Gastroesophageal sphincter (tissue), 4 donors: Measurements from ENCODE around the gene SLPI. TPM values are rescaled to one million over a fixed set of nuclear protein-coding genes. Genes with fewer than 3 reads are reported as not detected.

Source experiments
- ATAC-seq: fragments of 150-250 bp; one replicate; pipeline ENCODE4 v1.9.1; 2016; ENCODE audit warnings: mild to moderate bottlenecking, moderate library complexity
- H3K27ac ChIP-seq, 4 donors: fragments of 200-600 bp; sonication (generic) in 3 of 4; 1 replicate in 3 of 4; 2 replicates in 1 of 4; pipeline ENCODE4 v1.5.1; 2016 to 2019
- H3K27me3 ChIP-seq: fragments of 200-600 bp; sonication (generic); one replicate; pipeline ENCODE4 v1.5.1; 2019
- H3K36me3 ChIP-seq, 2 donors: fragments of 200-600 bp; sonication (generic); one replicate each; pipeline ENCODE4 v1.5.1; 2019; ENCODE audit warnings: control low read depth in 1 of 2
- H3K4me1 ChIP-seq, 3 donors: fragments of 200-600 bp; sonication (generic); 1 replicate in 2 of 3; 2 replicates in 1 of 3; pipeline ENCODE4 v1.5.1; 2016 to 2019; ENCODE audit warnings: control low read depth in 2 of 3
- H3K4me3 ChIP-seq, 2 donors: fragments of 200-600 bp; sonication (generic); one replicate each; pipeline ENCODE4 v1.5.1; 2019; ENCODE audit warnings: mild to moderate bottlenecking in 1 of 2, moderate library complexity in 1 of 2
- H3K9me3 ChIP-seq, 3 donors: fragments of 200-600 bp; sonication (generic); one replicate each; pipeline ENCODE4 v1.5.1; 2017 to 2019; ENCODE audit warnings: control low read depth in 2 of 3
- EP300 ChIP-seq: sonication (generic); formaldehyde crosslinking; IDR thresholded peaks from one replicate; pipeline ENCODE4 v1.6.1; 2017; ENCODE audit warnings: antibody characterized with exemption, mild to moderate bottlenecking
- POLR2A ChIP-seq, 2 donors: fragments of 450-650 bp; IDR thresholded peaks; one replicate each; pipeline ENCODE4 v1.6.1; 2017; ENCODE audit warnings: antibody characterized with exemption in 2 of 2, mild to moderate bottlenecking in 2 of 2, moderate library complexity in 1 of 2
- POLR2AphosphoS5 ChIP-seq: sonication (generic); formaldehyde crosslinking; IDR thresholded peaks from one replicate; pipeline ENCODE4 v1.6.1; 2017; ENCODE audit warnings: antibody characterized with exemption
- WGBS, 2 donors: methylation state at CpG; one replicate each; pipeline ENCODE4 v1.1.5; 2018; ENCODE audit warnings: low coverage in 1 of 2; 5-methylcytosine and 5-hydroxymethylcytosine counted together
- total RNA-seq, 4 donors: library from RNA; depleted of rRNA; stranded (reverse); fragments of >200 nt; gene quantifications; one replicate each; pipeline ENCODE4 v1.1.0, GENCODE V29; 2016
- TF ChIP-seq, protein P1 (sequence below), 4 experiments: fragments of 200-600 bp in 2 of 4; fragments of 450-650 bp in 2 of 4; sonication (generic) in 1 of 4; IDR thresholded peaks; one replicate each; pipeline ENCODE4 v1.5.1; 2017 to 2019; ENCODE audit warnings: antibody characterized with exemption in 4 of 4, mild to moderate bottlenecking in 2 of 4, moderate library complexity in 2 of 4

The SLPI gene
- total RNA-seq, 4 donors from 2014 or later: 26.1 to 251 (median 56.5) TPM

DNA sequence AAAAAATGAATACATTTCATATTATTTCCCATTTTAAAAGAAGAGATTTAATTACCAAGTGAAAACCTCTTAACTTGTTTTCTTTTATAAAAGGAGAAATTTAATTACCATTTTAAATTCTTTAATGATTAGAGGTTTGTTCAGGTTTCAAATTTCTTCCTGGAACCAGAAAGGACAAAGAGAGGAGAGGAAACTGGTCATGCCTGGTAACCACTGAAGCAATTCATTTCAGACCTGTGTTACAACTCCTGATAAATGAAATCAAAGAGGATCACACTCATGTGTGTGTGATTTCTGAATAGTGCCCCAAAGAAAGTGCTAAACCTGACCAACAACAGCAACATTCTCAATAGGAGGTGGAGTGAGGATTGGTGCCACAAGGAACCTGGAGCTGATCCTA lies 12.6 kb upstream of the SLPI start:
- no peak overlapping the region for H3K27ac ChIP-seq
- no peak overlapping the region for H3K4me3 ChIP-seq
- TF ChIP-seq, protein P1, sequence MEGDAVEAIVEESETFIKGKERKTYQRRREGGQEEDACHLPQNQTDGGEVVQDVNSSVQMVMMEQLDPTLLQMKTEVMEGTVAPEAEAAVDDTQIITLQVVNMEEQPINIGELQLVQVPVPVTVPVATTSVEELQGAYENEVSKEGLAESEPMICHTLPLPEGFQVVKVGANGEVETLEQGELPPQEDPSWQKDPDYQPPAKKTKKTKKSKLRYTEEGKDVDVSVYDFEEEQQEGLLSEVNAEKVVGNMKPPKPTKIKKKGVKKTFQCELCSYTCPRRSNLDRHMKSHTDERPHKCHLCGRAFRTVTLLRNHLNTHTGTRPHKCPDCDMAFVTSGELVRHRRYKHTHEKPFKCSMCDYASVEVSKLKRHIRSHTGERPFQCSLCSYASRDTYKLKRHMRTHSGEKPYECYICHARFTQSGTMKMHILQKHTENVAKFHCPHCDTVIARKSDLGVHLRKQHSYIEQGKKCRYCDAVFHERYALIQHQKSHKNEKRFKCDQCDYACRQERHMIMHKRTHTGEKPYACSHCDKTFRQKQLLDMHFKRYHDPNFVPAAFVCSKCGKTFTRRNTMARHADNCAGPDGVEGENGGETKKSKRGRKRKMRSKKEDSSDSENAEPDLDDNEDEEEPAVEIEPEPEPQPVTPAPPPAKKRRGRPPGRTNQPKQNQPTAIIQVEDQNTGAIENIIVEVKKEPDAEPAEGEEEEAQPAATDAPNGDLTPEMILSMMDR (IDR thresholded peaks at IDR 0.05): no peak
- TF ChIP-seq POLR2A (IDR thresholded peaks at IDR 0.05) (no peak), EP300 (no peak), POLR2AphosphoS5 (no peak)

DNA sequence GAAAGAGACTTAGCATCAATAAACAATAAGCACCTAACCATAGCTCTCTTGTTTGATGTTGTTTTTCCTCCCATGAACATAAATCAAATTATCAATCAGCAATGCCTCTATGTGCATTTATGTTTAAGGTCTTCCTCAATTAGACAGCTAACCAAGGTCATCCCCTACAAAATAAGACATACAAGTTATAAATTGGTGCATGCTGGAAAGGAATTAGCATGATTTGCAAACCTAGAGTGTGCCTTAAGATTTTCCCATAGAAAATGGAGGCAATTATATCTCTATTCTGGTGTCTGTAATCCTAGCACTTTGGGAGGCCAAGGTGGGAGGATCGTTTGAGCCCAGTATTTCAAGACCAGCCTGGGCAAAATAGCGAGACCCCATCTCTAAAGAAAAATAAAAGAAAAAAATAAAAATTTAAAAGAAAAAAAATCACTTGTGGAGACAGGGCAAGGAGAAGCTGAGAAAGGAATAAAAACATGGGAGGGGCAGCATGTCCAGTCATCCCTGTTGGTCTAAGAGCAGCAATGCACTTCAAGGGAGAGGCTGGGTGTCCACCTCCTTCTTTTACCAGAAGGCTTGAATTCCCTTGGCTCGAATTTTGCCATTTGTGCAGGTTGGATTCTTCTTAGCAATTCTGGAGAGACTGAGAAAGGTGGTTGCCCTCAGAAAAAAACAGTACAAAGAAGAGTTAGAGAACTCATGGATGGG lies 9.3 kb upstream of the SLPI start:
- peaks cover 16% of the 10 kb centered on the region for H3K27me3 ChIP-seq
- no peak for ATAC-seq
- 79 to 93% methylated on average over 2 to 3 of the region's 3 CpGs for WGBS, 2 donors

More for the DNA sequence above, 12.6 kb upstream of the SLPI start:
- no peaks in the 10 kb centered on the region for H3K36me3 ChIP-seq
- no peak for ATAC-seq
- H3K4me1 ChIP-seq: no peaks in the 10 kb centered on the region
- no peaks in the 10 kb centered on the region for H3K9me3 ChIP-seq
- H3K27me3 ChIP-seq: peaks cover 15% of the 10 kb centered on the region

DNA sequence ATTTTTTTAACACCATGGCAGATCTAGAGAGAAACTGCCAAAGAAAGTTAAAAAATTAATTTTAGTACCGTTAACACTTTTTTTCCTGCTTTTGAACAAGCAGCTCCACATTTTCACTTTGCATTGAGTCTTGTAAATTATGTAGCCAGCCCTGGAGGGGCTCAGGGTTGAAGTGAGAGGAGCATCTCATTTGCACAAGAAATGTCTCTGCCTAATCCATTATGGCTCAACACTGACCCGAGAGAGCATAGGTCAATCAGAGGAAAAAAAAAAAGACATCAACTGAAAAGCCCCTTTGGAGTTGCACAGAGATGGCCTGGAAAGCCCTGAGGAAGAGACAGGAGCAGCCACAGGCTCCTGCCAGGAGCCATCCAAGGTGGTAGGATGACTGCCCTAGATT lies 4.3 kb upstream of the SLPI start:
- ATAC-seq: no peak
- Histone ChIP-seq H3K4me3 (no peak overlapping the region), H3K4me1 (peaks cover 0 to 17% (median 0%) of the 10 kb centered on the region in 3 donors), H3K36me3 (no peaks in the 10 kb centered on the region), H3K27me3 (peaks cover 26% of the 10 kb centered on the region), H3K27ac (no peak overlapping the region), H3K9me3 (no peaks in the 10 kb centered on the region)
- WGBS, 2 donors: 35 to 56% methylated on average over 2 of the region's 2 CpGs
- no peak for TF ChIP-seq EP300
- TF ChIP-seq POLR2A (IDR thresholded peaks at IDR 0.05): no peak
- no peak for TF ChIP-seq POLR2AphosphoS5
- TF ChIP-seq, protein P1 (IDR thresholded peaks at IDR 0.05): no peak

More for the DNA sequence above, 9.3 kb upstream of the SLPI start:
- TF ChIP-seq EP300: no peak
- Histone ChIP-seq H3K4me1 (no peaks in the 10 kb centered on the region), H3K9me3 (no peaks in the 10 kb centered on the region), H3K27ac (no peak overlapping the region), H3K4me3 (no peak overlapping the region), H3K36me3 (no peaks in the 10 kb centered on the region)

DNA sequence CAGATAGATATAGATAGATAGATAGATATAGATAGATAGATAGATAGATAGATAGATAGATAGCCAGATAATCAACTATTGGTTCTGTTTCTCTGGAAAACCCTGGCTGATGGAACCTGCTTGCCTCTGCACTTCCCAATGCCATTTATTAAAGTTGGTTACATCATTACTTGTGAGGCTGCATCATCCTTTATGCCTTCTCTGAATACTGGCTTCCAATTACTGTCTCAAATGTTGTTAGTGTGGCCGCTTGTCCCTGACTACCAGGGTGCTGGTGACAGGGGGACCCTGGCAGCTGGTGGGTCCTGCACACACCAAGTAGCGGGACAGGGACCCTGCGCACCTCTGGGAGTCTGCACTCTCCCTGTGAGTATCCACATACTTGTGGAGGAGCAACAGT lies 3.9 kb upstream of the SLPI start:
- TF ChIP-seq POLR2AphosphoS5 (no peak), POLR2A (IDR thresholded peaks at IDR 0.05) (no peak), EP300 (no peak)
- TF ChIP-seq, protein P1 (IDR thresholded peaks at IDR 0.05): no peak
- WGBS, 2 donors: 80 to 97% methylated on average over 1 to 3 of the region's 3 CpGs

DNA sequence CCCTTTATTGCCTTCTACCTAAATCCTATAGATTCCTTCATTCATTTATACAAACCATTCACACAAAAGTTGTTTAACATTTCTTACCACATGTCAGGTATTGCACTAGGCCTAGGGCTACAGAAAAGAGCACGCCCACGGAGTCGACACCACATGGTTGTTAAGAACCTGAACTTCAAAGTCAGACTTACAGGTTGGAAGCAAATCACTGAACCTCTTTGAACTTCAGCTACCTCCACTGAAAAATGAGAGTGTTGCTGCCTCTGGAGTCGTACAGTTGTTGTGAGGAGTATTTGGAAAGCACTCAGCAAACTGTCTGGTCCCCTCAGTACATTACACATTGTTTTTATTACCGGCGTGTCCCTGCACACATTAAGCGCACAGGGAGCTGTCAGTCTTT lies 3.3 kb upstream of the SLPI start:
- Histone ChIP-seq H3K4me3 (no peak overlapping the region), H3K36me3 (no peaks in the 10 kb centered on the region), H3K27ac (no peak overlapping the region), H3K4me1 (peaks cover 0 to 17% (median 0%) of the 10 kb centered on the region in 3 donors), H3K27me3 (peaks cover 26% of the 10 kb centered on the region), H3K9me3 (no peaks in the 10 kb centered on the region)
- WGBS, 2 donors: 68 to 80% methylated on average over 7 of the region's 7 CpGs
- ATAC-seq: no peak
- no peak for TF ChIP-seq EP300
- TF ChIP-seq, protein P1 (IDR thresholded peaks at IDR 0.05): no peak
- TF ChIP-seq POLR2AphosphoS5: no peak
- no peak for TF ChIP-seq POLR2A (IDR thresholded peaks at IDR 0.05)

More for the DNA sequence above, 3.9 kb upstream of the SLPI start:
- Histone ChIP-seq H3K36me3 (no peaks in the 10 kb centered on the region), H3K27ac (no peak overlapping the region), H3K4me3 (no peak overlapping the region), H3K9me3 (no peaks in the 10 kb centered on the region), H3K27me3 (peaks cover 26% of the 10 kb centered on the region), H3K4me1 (peaks cover 0 to 17% (median 0%) of the 10 kb centered on the region in 3 donors)
- no peak for ATAC-seq
